HG03097 (cell line): ENCODE results near the gene MAPKAP1.

ENCODE experiments used
- ATAC-seq: cut with Tn5 transposase; IDR thresholded peaks from one replicate; pipeline ENCODE4 v1.9.1; 2021; ENCODE audit not compliant: unreplicated experiment, low FRiP score

MAPKAP1 gene

GRCh38 chr9:125706651-125707471 lies at the start of gene MAPKAP1:
Gene MAPKAP1, minus strand, starts transcription at chr9:125707208. Its CDS starts 34,634 bp downstream, at chr9:125672574.
- peak; percentile 73 for ATAC-seq

GRCh38 chr9:125756518-125756917 lies 49.5 kb upstream of the MAPKAP1 start:
- ATAC-seq, result no peak

- no peak for ATAC-seq
Observed at GRCh38 chr9:125755340-125755739, 48.3 kb upstream of the MAPKAP1 start.

- no peak for ATAC-seq
Observed at GRCh38 chr9:125754096-125754495, 47.1 kb upstream of the MAPKAP1 start.

- ATAC-seq, result no peak
Observed at GRCh38 chr9:125752070-125752628, 45.1 kb upstream of the MAPKAP1 start.

GRCh38 chr9:125750627-125751011 lies 43.6 kb upstream of the MAPKAP1 start:
- no peak for ATAC-seq

- ATAC-seq, result no peak
Observed at GRCh38 chr9:125749951-125750626, 43.1 kb upstream of the MAPKAP1 start.

- ATAC-seq, result no peak
Observed at GRCh38 chr9:125749287-125749935, 42.4 kb upstream of the MAPKAP1 start.

GRCh38 chr9:125748446-125749099 lies 41.6 kb upstream of the MAPKAP1 start:
- no peak for ATAC-seq

- no peak for ATAC-seq
Observed at GRCh38 chr9:125747765-125748445, 40.9 kb upstream of the MAPKAP1 start.

GRCh38 chr9:125747053-125747764 lies 40.2 kb upstream of the MAPKAP1 start, which contains the start of gene PBX3:
Gene PBX3, plus strand, starts transcription at chr9:125747373.
- peak; percentile 16 for ATAC-seq

GRCh38 chr9:125746774-125747052 lies 39.7 kb upstream of the MAPKAP1 start:
- peak; percentile 10 for ATAC-seq

GRCh38 chr9:125746017-125746773 lies 39.2 kb upstream of the MAPKAP1 start:
- ATAC-seq, result peak; percentile 59

GRCh38 chr9:125745682-125746016 lies 38.6 kb upstream of the MAPKAP1 start:
- ATAC-seq, result no peak

- no peak for ATAC-seq
Observed at GRCh38 chr9:125745018-125745417, 38.0 kb upstream of the MAPKAP1 start.

GRCh38 chr9:125744616-125745015 lies 37.6 kb upstream of the MAPKAP1 start:
- no peak for ATAC-seq

- no peak for ATAC-seq
Observed at GRCh38 chr9:125743682-125744428, 36.8 kb upstream of the MAPKAP1 start.

- no peak for ATAC-seq
Observed at GRCh38 chr9:125742657-125743056, 35.6 kb upstream of the MAPKAP1 start.
